Lower leg skin (tissue), 3 donors: Measurements from ENCODE around the gene HK1.

Experiments
- CTCF ChIP-seq, 3 donors: fragments of 450-650 bp; IDR thresholded peaks; one replicate each; pipeline ENCODE4 v1.5.1; 2016; ENCODE audit warnings: antibody characterized with exemption in 3 of 3, mild to moderate bottlenecking in 3 of 3, moderate library complexity in 2 of 3
- POLR2A ChIP-seq, 2 donors: fragments of 450-650 bp; IDR thresholded peaks; one replicate each; pipeline ENCODE4 v1.6.1; 2016 to 2017; ENCODE audit warnings: antibody characterized with exemption in 2 of 2, mild to moderate bottlenecking in 1 of 2, moderate library complexity in 1 of 2

GRCh38 chr10:69338133-69338456 lies 59.8 kb downstream of the HK1 start:
- TF ChIP-seq CTCF (IDR thresholded peaks at IDR 0.05) (no peak), POLR2A (IDR thresholded peaks at IDR 0.05) (no peak)
